RCC 7860 (cell line): ENCODE data around the gene SEC14L1.

Experiments
- DNase-seq: peaks from one replicate; pipeline ENCODE4 v3.0.0-alpha.2; 2015; ENCODE audit warnings: low spot score
- FAIRE-seq: peaks from 2 replicates; lab custom pipeline; 2012; peaks lifted over from hg19 to GRCh38; lab: Jason Lieb, UNC

The SEC14L1 gene

DNA sequence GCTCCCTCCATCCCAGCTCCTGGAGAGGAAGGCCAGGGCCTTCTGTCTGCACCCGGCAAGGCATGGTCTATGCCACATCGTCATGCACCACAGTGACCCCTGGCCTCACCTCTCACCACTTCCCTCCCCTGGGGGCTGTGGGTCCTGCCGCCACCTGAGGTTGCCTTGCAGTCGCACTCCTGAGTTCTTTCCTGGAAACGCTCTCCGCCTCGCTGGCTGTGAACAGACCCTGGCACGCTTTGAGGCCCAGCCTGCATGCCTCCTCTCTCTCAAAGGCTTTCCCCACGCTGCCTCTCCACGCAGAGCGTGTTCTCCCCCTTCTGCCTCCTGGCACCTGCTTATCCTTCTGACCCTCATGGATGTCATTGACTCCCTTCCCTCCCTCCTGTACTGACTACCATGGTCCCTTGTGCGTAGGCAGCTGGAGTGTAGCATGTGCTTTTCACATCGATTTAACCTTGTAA, 45.4 kb downstream of the SEC14L1 start:
- FAIRE-seq (no peak), DNase-seq (no peak)

DNA sequence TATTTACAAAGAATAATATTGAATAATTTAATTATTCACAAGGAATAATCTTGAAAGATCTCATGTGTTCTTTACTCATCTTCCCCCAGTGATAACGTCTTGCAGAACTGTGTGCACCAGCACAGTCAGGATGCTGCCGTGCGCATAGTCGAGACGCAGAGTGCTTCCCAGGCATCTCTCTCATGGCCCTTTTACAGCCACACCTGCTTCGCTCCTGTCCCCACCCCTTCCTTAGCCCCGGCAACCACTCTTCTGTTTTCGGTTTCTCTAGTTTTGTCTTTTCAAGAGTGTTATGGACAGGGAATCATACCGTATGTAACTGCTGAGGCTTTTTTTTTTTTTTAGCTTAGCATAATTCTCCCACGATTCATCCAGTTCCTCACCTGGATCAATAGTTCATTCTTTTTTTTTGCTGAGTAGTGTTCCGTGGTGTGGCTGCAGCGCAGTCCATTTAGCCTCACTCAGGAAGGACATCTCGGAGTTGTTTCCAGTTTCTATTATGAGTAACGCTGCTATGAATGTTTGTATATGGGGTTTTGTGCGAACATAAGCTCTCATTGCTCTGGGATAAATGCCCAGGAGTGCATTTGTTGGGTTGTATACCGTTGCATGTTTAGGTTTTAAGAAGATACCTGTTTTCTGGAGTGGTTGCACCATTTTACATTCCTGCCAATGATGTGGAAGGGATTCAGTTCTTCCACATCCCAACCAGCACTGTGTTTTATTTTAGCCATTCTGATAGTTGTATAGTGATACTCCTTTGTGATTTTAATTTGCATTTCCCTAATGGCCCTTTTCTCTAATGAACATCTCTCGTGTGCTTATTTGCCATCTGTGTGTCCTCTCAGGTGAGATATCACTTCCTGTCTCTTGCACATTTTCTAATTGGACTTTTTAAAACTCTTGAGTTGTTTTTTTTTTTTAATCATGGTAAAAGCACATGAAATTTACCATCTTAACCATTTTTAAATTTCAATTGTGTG, 47.6 kb downstream of the SEC14L1 start:
- DNase-seq (no peak), FAIRE-seq (no peak)

DNA sequence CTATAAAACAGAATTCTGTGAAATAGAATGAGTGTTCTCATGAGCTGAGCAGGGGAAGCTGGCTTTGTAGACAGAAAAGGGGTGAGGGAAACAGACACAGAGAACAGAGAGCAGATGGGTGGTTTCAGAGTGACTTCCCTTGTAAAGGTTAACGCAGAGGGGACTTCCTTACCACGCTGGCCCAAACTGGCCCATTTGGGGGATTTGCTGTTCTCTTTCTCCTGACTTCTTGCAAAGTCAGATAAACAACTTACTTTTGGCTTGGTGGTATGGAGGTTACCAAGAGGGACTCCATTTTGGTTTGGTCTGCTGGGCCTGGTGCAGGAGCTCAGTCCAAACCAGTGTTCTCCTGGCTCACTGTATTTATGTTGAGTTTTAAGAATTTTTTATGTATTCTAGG, 48.4 kb downstream of the SEC14L1 start:
- FAIRE-seq: no peak
- no peak for DNase-seq

DNA sequence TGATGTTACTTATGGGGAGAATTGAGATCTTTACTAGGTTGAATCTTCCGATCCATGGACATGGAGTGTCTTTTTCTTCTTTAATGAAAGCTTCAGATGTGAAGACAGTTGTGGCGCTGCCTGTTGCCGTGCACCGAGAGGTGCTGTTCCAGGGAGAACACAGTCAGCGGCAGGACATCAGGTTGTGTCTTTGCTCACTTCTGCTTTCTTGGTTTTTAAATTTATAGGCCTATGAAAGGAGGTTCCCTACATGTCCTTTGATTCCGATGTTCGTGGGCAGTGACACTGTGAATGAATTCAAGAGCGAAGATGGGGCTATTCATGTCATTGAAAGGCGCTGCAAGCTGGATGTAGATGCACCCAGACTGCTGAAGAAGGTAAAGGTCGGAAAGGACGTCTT, 49.8 kb downstream of the SEC14L1 start:
- no peak for FAIRE-seq
- no peak for DNase-seq

DNA sequence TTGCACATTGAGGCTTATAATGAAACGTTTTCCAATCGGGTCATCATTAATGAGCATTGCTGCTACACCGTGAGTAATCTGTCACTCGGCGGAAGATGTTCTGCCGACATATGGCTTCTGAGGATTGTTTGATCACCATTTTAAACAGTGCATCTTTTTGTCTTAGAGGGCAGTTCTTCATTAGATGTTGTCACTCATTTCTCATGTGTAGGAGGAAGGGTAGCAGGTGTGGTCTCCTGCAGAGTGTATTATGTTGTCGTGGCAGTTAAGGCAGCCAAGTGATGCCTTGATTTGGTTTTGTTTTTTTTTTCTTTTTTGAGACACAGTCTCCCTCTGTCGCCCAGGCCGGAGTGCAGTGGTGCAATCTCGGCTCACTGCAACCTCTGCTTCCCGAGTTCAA, 50.5 kb downstream of the SEC14L1 start:
- no peak for FAIRE-seq

DNA sequence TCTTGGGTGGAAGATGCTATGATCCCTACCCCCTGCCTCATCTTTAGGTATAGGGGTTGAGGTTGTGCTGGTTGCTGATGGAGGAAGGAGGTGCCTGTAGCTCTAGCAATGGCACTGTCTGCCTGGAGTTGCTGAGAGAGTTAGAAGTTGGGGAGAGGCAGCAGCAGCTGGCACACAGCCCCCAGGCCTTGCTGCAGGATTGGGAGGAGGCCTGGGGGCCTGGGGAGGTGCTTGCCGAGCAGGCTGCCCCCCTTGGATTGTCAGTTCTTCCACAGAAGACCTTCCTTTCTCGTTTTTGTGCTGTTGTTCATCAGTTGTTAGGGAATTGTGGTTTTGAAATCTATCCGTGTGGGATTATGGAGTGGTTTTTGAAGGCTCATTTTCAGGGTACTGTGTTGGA, 52.9 kb downstream of the SEC14L1 start:
- no peak for FAIRE-seq
- DNase-seq: no peak

More for the DNA sequence above, 50.5 kb downstream of the SEC14L1 start:
- DNase-seq: no peak

DNA sequence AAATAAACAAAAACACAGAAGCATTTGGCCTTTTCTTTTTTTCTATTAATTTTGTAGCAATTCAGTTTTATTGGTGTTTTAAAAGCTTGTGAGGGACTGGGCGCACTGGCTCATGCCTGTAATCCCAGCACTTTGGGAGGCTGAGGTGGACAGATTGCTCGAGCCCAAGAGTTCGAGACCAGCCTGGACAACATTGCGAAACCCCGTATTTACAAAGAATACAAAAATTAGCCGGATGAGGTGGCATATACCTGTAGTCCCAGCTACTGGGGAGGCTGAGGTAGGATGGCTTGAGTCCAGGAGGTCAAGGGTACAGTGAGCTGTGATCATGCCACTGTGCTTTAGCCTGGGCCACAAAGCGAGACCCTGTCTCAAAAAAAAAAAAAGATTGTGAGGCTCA, 53.4 kb downstream of the SEC14L1 start:
- DNase-seq: no peak
- no peak for FAIRE-seq

DNA sequence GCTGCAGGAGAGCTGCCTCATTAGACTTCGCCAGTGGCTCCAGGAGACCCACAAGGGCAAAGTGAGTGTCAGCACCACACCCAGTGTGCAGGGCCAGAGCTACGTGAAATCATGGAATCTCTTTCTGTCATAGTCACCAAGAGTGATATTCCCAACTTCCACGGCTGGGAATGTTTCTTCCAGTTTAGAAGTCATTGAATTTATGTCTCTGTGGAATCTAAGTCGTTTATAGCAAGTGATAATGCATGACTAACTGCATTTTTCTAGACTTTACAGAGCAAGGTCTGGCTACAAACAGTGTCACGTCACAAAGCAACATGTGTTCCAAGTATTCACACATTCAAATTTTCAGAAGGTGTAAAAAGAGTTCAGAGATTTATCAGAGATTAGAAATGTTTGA, 55.5 kb downstream of the SEC14L1 start:
- FAIRE-seq (no peak), DNase-seq (no peak)

DNA sequence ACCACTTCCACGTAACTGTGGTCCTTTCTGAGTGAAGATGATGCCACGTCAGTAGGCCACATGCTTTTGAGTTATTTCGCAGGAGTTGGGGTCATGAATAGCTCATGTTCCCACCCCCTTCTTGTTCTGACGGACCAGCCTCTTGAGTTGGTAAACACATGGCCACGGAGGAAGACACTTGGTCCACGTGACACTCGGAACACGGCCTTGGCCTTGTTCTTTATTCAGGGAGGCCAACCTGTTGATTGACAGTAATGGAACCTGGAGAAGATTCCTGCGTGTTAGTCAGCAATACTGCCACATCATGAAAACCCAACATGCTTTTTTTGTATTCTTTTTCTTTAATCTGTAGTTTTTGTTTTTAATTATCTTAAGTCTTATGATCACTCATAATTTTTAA, 56.3 kb downstream of the SEC14L1 start:
- no peak for FAIRE-seq
- no peak for DNase-seq

DNA sequence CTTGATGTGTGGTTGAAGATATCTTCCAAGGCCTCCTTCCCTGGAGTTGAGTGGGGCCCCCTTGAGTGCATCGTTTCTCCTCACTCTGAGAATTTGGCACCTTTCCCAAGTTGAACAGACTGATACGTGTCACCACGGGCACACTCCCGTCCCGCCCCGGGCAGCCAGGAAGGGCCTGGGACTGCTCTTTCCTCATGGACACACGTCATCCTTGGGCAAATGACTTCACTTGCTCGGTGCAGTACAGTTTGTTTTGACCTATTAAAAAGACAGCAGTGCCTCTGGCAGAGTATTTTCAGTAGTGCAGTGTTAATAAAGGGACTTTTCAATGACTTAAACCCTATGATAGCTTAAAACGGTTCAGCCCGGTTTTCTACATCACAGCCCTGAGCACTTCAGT, 59.9 kb downstream of the SEC14L1 start:
- FAIRE-seq: no peak
- no peak for DNase-seq

DNA sequence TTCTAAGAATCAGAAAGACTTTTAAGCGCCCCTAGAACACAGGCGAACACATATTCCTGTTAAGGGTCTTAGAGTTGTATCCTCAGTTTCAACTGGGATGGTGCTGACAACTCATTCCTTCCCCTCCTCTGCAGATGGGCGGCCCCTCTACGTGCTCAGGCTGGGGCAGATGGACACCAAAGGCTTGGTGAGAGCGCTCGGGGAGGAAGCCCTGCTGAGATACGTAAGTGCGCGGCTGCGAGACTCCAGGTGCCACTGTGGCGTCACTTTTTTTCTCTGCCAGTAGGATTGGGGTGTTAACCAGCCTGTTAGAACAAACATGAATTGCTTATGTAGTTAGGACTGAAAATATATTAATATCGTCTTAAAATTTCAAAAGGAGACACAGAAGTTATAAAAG, 62.7 kb downstream of the SEC14L1 start:
- DNase-seq (no peak), FAIRE-seq (no peak)

DNA sequence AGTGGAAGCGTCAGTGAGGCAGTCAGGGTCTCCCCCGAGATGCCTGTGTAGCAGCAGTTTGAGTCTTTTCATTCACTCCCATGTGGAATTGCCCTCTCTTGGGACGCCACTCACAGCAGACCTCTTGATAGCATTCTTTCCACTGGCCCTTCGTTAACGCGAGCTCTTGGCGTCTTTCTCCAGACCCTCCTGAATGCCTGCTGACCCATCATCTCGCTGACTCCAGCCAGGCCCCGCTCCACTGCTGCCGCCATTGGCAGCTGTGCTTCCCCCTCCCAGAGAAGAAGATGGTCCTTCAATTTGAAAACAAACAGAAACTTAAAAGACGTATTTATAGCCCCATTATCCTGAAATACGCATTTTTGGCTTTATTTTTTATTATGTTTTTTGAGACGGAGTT, 63.1 kb downstream of the SEC14L1 start:
- FAIRE-seq: no peak
- no peak for DNase-seq

DNA sequence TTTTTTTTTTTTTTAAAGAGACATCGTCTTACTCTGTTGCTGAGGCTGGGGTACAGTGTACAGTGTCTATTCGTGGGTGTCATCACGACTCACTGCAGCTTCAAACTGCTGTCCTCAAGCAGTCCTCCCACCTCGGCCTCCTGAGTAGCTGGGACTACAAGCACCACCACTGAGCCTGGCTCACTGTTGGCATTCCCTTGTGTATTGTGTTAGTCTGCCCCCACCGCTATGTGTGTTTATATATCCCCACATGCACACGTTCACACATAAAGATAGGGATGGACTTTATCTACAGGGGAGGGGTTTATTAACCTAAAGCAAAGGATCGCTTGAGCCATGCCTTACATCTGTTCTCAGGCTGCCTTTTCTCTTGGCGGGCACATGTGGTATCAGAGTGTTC, 63.8 kb downstream of the SEC14L1 start:
- FAIRE-seq: no peak
- no peak for DNase-seq

DNA sequence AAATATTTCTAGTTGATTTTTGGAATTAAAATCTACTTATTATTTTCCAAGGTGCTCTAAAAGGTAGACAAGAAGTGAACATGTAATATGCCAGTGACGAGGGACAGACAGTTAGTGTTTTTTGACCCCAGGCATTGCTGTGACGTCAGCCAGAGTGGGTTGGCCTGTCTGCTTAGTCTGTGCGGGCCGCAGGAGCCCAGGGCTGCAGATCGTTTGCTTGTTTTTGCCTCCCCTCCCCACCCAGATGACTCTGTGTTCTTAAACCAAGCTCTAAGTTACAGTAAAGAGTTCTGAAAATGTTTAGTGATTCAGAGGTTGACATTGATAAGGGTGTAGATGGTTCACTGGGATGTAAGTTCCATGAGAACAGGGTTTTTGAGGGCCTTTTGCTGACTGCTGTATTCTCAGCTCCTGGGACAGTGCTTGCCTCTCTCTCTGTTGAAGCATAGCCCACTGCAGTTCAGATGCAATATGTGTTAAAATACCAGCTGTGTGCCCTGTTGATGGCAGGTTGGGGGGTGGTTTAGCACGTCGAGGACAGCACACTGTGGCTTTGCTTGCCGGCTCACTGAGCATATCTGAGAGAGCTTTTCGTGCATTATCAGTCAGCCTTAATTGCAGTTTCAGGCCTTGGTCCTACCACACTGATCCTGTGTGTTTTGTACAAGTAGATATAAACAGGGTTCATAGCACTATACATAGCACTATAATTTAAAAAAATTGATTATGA, 64.8 kb downstream of the SEC14L1 start:
- no peak for FAIRE-seq
- DNase-seq: no peak

DNA sequence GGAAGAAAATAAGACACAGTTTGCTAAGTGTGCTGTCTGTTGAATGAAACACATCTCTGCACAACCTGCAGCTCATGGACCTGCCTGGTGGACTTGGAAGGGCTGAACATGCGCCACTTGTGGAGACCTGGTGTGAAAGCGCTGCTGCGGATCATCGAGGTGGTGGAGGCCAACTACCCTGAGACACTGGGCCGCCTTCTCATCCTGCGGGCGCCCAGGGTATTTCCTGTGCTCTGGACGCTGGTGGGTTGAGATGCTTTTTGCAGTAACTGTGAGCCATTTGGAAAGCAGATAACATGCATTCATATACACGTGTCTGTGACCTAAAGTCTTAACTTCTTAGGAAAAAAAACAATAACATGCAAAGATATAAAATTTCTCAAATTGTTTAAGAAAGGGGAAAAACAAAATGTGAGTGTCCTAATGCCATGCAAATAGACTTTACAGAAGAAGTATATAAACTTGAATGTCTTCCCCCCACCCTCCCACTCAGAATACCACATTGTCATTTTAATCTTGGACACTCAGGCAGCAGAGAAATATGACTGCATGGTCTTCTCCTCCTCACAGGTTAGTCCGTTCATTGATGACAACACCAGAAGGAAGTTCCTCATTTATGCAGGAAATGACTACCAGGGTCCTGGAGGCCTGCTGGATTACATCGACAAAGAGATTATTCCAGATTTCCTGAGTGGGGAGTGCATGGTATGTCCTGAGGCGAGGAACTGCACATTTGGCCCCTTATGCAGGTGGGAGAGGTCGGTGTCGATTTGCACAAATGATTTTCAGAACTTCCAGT, 65.6 kb downstream of the SEC14L1 start:
- no peak for DNase-seq
- FAIRE-seq: no peak

DNA sequence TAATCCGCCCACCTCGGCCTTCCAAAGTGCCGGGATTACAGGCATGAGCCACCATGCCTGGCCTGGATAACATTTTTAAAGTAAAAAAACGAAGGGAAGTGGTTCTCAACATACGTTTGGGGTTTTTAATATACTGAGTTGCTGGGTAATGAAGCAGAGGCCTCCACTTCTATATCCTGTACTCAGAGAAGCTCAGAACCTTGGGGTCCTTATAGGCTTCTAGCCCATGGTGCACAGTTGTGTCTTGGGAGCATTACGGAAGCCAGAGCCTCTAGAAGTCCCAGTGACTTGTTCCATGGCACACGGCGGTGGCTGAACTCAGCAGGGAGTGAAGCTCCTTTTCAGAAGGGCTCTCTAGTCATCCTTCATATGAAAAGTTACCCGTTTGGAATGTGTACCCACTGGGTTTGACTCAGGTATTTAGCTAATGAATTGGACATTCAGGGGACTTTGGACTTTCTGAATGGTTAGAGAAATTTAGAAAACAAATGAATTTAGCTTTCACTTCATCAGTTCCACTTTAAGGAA, 67.0 kb downstream of the SEC14L1 start:
- DNase-seq (no peak), FAIRE-seq (no peak)

DNA sequence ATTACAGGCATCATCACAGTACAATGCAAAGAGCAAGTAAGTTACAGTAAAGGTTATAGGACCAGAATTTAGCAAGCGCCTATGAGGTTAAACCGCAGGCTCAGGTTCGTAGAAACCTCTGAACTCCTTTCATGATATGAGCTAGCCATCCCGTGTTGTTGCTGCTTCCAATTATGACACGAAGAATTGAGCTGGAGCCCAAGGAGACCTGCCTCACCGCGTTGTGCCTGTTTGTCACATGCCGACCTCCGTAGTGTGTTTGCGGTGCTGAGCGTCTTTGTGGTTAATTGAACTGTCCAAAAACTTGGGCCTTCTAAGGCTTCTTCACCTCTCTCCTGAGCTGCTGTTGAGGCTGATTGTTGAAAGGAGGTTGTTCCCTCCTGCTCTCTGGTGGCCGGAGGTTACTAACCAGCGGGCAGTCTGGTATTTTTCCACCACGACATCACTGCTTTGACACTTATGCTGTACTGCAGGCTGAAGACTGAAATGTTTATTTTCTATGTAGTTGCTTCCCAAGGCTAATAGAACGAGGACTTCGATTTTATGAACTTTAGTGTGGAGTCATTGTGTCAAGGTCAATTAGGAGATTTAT, 67.5 kb downstream of the SEC14L1 start:
- no peak for FAIRE-seq

DNA sequence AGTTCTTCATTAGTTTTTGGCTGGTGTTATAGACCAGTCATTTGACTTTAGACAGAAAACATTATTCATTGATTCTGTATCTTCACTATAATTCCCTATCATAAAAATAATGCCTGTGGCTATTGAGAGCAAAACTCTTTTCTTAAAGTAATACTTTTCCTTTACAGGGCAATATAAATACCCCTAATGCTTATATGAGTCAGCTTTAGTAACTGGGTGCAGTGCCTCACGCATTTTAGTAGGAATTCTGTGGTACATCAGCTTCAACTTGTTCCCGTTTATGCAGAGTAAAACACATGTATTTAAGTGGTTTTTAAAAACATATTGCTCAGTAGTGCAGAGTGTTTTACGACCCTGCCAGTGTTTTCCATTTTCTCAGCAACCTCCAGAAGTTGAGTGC, 68.1 kb downstream of the SEC14L1 start:
- FAIRE-seq: no peak

More for the DNA sequence above, 67.5 kb downstream of the SEC14L1 start:
- no peak for DNase-seq

DNA sequence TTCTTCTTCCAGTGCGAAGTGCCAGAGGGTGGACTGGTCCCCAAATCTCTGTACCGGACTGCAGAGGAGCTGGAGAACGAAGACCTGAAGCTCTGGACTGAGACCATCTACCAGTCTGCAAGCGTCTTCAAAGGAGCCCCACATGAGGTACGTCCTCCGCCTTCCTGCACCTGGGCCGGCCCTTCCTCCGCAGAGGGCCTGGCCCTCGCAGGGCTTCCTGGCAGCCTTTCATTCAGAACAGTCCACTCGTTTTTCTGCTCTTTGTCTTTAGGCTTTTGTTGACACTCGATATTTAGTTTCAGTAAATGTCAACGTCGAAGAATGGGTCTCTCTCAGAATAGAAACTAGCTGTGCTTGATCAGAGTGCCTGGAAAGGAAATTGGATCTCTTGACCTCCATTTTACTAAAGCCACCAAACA, 68.6 kb downstream of the SEC14L1 start:
- FAIRE-seq (no peak), DNase-seq (no peak)

More for the DNA sequence above, 68.1 kb downstream of the SEC14L1 start:
- no peak for DNase-seq

DNA sequence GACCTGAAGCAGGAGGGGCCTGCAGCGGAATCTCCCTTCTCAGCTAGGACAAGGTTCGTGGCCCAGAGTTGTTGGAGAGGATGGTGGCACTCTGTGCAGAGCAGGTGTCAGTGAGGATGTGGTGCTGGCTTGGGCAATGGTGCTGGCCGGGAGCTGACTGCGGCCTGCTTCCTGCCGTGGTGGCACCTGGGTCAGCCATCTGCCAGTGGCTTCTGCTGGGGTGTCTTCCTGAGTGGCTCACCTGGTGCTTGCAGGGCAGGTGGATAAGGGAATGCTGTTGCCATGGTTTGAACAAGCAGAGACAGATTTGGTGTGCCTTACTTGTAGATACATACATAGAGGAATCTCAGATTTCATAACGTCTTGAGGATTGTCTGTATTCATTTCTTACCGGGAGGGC, 69.6 kb downstream of the SEC14L1 start:
- FAIRE-seq (no peak), DNase-seq (no peak)
